Neural crest cell (in vitro differentiated cells): ENCODE results near the gene P4HA2. TPM values are rescaled to one million over a fixed set of nuclear protein-coding genes. Genes with fewer than 3 reads are reported as not detected.

Experiments
- DNase-seq: peaks from one replicate; pipeline ENCODE4 v3.0.0; 2021; ENCODE audit warnings: low read depth, mixed read lengths, low spot score
- H3K27ac Mint-ChIP-seq: one replicate; pipeline ENCODE4 v1.8.0; 2021; ENCODE audit warnings: mild to moderate bottlenecking, mixed read lengths; ENCODE audit not compliant: unreplicated experiment
- H3K27me3 Mint-ChIP-seq: 2 replicates; pipeline ENCODE4 v1.8.0; 2021; ENCODE audit warnings: low read depth, mild to moderate bottlenecking, mixed read lengths
- H3K36me3 Mint-ChIP-seq: 2 replicates; pipeline ENCODE4 v1.8.0; 2021; ENCODE audit warnings: low read depth, mild to moderate bottlenecking, mixed read lengths
- H3K4me1 Mint-ChIP-seq: 2 replicates; pipeline ENCODE4 v1.8.0; 2021; ENCODE audit warnings: mixed read lengths
- H3K4me3 Mint-ChIP-seq: one replicate; pipeline ENCODE4 v1.8.0; 2021; ENCODE audit warnings: mild to moderate bottlenecking, mixed read lengths
- H3K9me3 Mint-ChIP-seq: 2 replicates; pipeline ENCODE4 v1.8.0; 2021; ENCODE audit warnings: mixed read lengths
- total RNA-seq: library from RNA; stranded (reverse); gene quantifications from 2 replicates; pipeline ENCODE4 v1.2.1, GENCODE V29; 2021
- TF ChIP-seq, protein P1 (sequence below): fragments of 200-600 bp; sonication (generic); conservative IDR thresholded peaks from 2 replicates; pipeline ENCODE4 v1.5.0; 2021; ENCODE audit warnings: antibody characterized with exemption, mild to moderate bottlenecking

The P4HA2 gene
- total RNA-seq, 1 donor from 2014 or later, result 10.8 TPM

GRCh38 chr5:132265336-132266030 is 37.8 kb upstream of the P4HA2 start:
- no peaks in the 10 kb centered on the region for H3K27me3 Mint-ChIP-seq
- H3K36me3 Mint-ChIP-seq, result peaks cover 12% of the 10 kb centered on the region
- DNase-seq, result no peak
- H3K4me3 Mint-ChIP-seq, result no peak overlapping the region
- H3K4me1 Mint-ChIP-seq, result peaks cover 69% of the 10 kb centered on the region
- TF ChIP-seq, protein P1, sequence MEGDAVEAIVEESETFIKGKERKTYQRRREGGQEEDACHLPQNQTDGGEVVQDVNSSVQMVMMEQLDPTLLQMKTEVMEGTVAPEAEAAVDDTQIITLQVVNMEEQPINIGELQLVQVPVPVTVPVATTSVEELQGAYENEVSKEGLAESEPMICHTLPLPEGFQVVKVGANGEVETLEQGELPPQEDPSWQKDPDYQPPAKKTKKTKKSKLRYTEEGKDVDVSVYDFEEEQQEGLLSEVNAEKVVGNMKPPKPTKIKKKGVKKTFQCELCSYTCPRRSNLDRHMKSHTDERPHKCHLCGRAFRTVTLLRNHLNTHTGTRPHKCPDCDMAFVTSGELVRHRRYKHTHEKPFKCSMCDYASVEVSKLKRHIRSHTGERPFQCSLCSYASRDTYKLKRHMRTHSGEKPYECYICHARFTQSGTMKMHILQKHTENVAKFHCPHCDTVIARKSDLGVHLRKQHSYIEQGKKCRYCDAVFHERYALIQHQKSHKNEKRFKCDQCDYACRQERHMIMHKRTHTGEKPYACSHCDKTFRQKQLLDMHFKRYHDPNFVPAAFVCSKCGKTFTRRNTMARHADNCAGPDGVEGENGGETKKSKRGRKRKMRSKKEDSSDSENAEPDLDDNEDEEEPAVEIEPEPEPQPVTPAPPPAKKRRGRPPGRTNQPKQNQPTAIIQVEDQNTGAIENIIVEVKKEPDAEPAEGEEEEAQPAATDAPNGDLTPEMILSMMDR, result no peak
- H3K9me3 Mint-ChIP-seq, result no peaks in the 10 kb centered on the region
- peak overlapping the region; percentile 48 for H3K27ac Mint-ChIP-seq

- peaks cover 12% of the 10 kb centered on the region for H3K36me3 Mint-ChIP-seq
- TF ChIP-seq, protein P1, result no peak
- DNase-seq, result no peak
- H3K4me3 Mint-ChIP-seq, result no peak overlapping the region
- H3K27ac Mint-ChIP-seq, result peak overlapping the region; percentile 48
- no peaks in the 10 kb centered on the region for H3K27me3 Mint-ChIP-seq
- no peaks in the 10 kb centered on the region for H3K9me3 Mint-ChIP-seq
- H3K4me1 Mint-ChIP-seq, result peaks cover 75% of the 10 kb centered on the region
These were observed 37.1 kb upstream of the P4HA2 start for GRCh38 chr5:132264546-132265335.

GRCh38 chr5:132263548-132264261 is 36.1 kb upstream of the P4HA2 start:
- Mint-ChIP-seq H3K27me3 (no peaks in the 10 kb centered on the region), H3K27ac (peak overlapping the region; percentile 75), H3K4me1 (peaks cover 74% of the 10 kb centered on the region), H3K36me3 (peaks cover 12% of the 10 kb centered on the region), H3K4me3 (no peak overlapping the region), H3K9me3 (no peaks in the 10 kb centered on the region)
- no peak for DNase-seq
- TF ChIP-seq, protein P1, result no peak

GRCh38 chr5:132262882-132263547 is 35.4 kb upstream of the P4HA2 start:
- H3K9me3 Mint-ChIP-seq, result no peaks in the 10 kb centered on the region
- DNase-seq, result no peak

More at GRCh38 chr5:132262882-132263547, 35.4 kb upstream of the P4HA2 start:
- Mint-ChIP-seq H3K27ac (no peak overlapping the region), H3K4me1 (peaks cover 74% of the 10 kb centered on the region), H3K27me3 (no peaks in the 10 kb centered on the region), H3K4me3 (no peak overlapping the region), H3K36me3 (peaks cover 12% of the 10 kb centered on the region)
- TF ChIP-seq, protein P1, result no peak
